ENCODE measurements around the gene F2RL3. TPM values are rescaled to one million over a fixed set of nuclear protein-coding genes. Genes with fewer than 3 reads are reported as not detected.

The F2RL3 gene
- 0.39 and 0.77 TPM in 2 replicates for total RNA-seq

- intact Hi-C loops (cut with micrococcal nuclease) = no loop called here
Observed at GRCh38 chr19:16888629-16889365, at the start of gene F2RL3. F2RL3 (plus strand) TSS chr19:16888999; CDS start chr19:16889190, 191 bp downstream.

- intact Hi-C loops (cut with micrococcal nuclease) = no loop called here
Observed at GRCh38 chr19:16841391-16841926, 47.3 kb upstream of the F2RL3 start.

GRCh38 chr19:16846901-16847300, 41.9 kb upstream of the F2RL3 start:
- intact Hi-C loops (cut with micrococcal nuclease) = no loop called here

GRCh38 chr19:16847430-16847829, 41.4 kb upstream of the F2RL3 start:
- intact Hi-C loops (cut with micrococcal nuclease) = no loop called here

GRCh38 chr19:16849168-16849567, 39.6 kb upstream of the F2RL3 start:
- intact Hi-C loops (cut with micrococcal nuclease) = no loop called here

- intact Hi-C loops (cut with micrococcal nuclease) = no loop called here
Observed at GRCh38 chr19:16850133-16850532, 38.7 kb upstream of the F2RL3 start.

- intact Hi-C loops (cut with micrococcal nuclease) = no loop called here
Observed at GRCh38 chr19:16851031-16851712, 37.6 kb upstream of the F2RL3 start.

GRCh38 chr19:16853066-16853465, 35.7 kb upstream of the F2RL3 start:
- intact Hi-C loops (cut with micrococcal nuclease) = no loop called here

GRCh38 chr19:16856091-16856490, 32.7 kb upstream of the F2RL3 start:
- intact Hi-C loops (cut with micrococcal nuclease) = no loop called here

GRCh38 chr19:16859626-16860025, 29.2 kb upstream of the F2RL3 start:
- intact Hi-C loops (cut with micrococcal nuclease) = no loop called here

- intact Hi-C loops (cut with micrococcal nuclease) = no loop called here
Observed at GRCh38 chr19:16860118-16860517, 28.7 kb upstream of the F2RL3 start.

- intact Hi-C loops (cut with micrococcal nuclease) = no loop called here
Observed at GRCh38 chr19:16861011-16861410, 27.8 kb upstream of the F2RL3 start.

GRCh38 chr19:16861834-16862233, 27.0 kb upstream of the F2RL3 start:
- intact Hi-C loops (cut with micrococcal nuclease) = no loop called here

- intact Hi-C loops (cut with micrococcal nuclease) = no loop called here
Observed at GRCh38 chr19:16862826-16863415, 25.9 kb upstream of the F2RL3 start.

- intact Hi-C loops (cut with micrococcal nuclease) = no loop called here
Observed at GRCh38 chr19:16867211-16867610, 21.6 kb upstream of the F2RL3 start.

GRCh38 chr19:16868423-16869130, 20.2 kb upstream of the F2RL3 start:
- intact Hi-C loops (cut with micrococcal nuclease) = no loop called here

GRCh38 chr19:16869331-16869972, 19.3 kb upstream of the F2RL3 start:
- intact Hi-C loops (cut with micrococcal nuclease) = no loop called here

GRCh38 chr19:16871871-16872270, 16.9 kb upstream of the F2RL3 start:
- intact Hi-C loops (cut with micrococcal nuclease) = no loop called here

- intact Hi-C loops (cut with micrococcal nuclease) = no loop called here
Observed at GRCh38 chr19:16872728-16873127, 16.1 kb upstream of the F2RL3 start.

- intact Hi-C loops (cut with micrococcal nuclease) = no loop called here
Observed at GRCh38 chr19:16873594-16873993, 15.2 kb upstream of the F2RL3 start.
